KMS-11 (cell line): Measurements from ENCODE around the gene ANKRD40.
A peak's percentile ranks its signal among the peaks of the same experiment; 100 is the strongest.

Experiments
- H2AFZ ChIP-seq: fragments of 200-600 bp; sonication (generic); 2 replicates; pipeline ENCODE4 v1.6.1; 2016; ENCODE audit warnings: antibody characterized with exemption, mixed run types, low read depth
- H3K27ac ChIP-seq: fragments of 200-600 bp; sonication (generic); 2 replicates; pipeline ENCODE4 v1.6.1; 2016; ENCODE audit warnings: mild to moderate bottlenecking, mixed run types
- H3K27me3 ChIP-seq: fragments of 200-600 bp; sonication (generic); 2 replicates; pipeline ENCODE4 v1.6.1; 2017; ENCODE audit warnings: mild to moderate bottlenecking, low read depth, mixed run types, moderate library complexity; ENCODE audit not compliant: insufficient read depth
- H3K36me3 ChIP-seq: fragments of 200-600 bp; sonication (generic); 2 replicates; pipeline ENCODE4 v1.6.1; 2017; ENCODE audit warnings: mild to moderate bottlenecking, mixed run types; ENCODE audit not compliant: insufficient read depth
- H3K4me1 ChIP-seq: fragments of 200-600 bp; sonication (generic); 2 replicates; pipeline ENCODE4 v1.6.1; 2016; ENCODE audit warnings: mild to moderate bottlenecking, low read depth, mixed run types; ENCODE audit not compliant: poor library complexity, severe bottlenecking
- H3K4me2 ChIP-seq: fragments of 200-600 bp; sonication (generic); 2 replicates; pipeline ENCODE4 v1.7.0; 2016; ENCODE audit warnings: mild to moderate bottlenecking, mixed run types
- H3K4me3 ChIP-seq: fragments of 200-600 bp; sonication (generic); IDR thresholded peaks from 2 replicates; pipeline ENCODE4 v1.6.1; 2017; ENCODE audit warnings: low read depth, low read length, mixed read lengths; ENCODE audit not compliant: insufficient read depth
- H3K79me2 ChIP-seq: fragments of 200-600 bp; sonication (generic); 2 replicates; pipeline ENCODE4 v1.6.1; 2016; ENCODE audit warnings: low read depth, mixed run types; ENCODE audit not compliant: insufficient read depth
- H3K9ac ChIP-seq: fragments of 200-600 bp; sonication (generic); 2 replicates; pipeline ENCODE4 v1.6.1; 2016; ENCODE audit warnings: mild to moderate bottlenecking, mixed run types
- H4K20me1 ChIP-seq: fragments of 200-600 bp; sonication (generic); 2 replicates; pipeline ENCODE4 v1.6.1; 2016; ENCODE audit warnings: mild to moderate bottlenecking, mixed run types; ENCODE audit not compliant: insufficient read depth
- TF ChIP-seq, protein P1 (sequence below): fragments of 200-600 bp; sonication (generic); conservative IDR thresholded peaks from 2 replicates; pipeline ENCODE4 v1.6.1; 2017; ENCODE audit warnings: low read depth, mild to moderate bottlenecking, antibody characterized with exemption, low read length, moderate library complexity, mixed read lengths

Gene ANKRD40

DNA sequence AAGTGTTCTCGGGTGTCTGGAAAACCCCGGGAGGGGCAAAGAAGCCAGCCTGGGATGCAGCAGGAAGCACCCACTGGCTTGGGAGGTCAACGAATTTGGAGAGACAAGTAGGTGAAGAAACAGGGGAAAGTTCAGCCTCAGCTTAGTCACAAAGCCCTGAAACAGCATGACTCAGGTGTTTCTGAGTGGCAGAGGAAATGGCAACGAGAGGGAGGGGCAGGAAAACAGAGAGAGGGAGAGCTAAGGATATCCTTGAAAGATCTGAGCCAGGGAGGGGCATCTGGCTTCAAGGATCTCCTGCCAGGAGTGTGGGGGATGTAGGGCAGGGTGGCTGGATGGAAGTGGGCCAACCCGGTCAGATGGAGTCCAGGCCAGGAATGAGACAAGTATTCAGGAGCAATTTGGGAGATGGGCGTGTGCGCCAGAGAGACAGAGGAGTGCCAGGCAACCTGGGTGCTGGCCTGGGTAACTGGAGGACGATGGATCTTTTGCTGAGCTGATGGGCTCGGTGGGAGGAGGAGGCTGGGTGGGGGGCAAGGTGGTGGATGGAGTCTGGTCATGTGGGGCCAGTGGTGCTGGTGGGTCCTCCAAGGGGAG lies 45.8 kb downstream of the ANKRD40 start:
- Histone ChIP-seq H4K20me1 (no peaks in the 10 kb centered on the region), H3K27ac (peak overlapping the region; percentile 69), H3K9ac (peak overlapping the region; percentile 58; the same call in 1 of the 2 replicates), H3K4me1 (peaks cover 21% of the 10 kb centered on the region), H3K36me3 (no peaks in the 10 kb centered on the region), H2AFZ (peak overlapping the region; percentile 91), H3K4me2 (peak overlapping the region; percentile 78), H3K27me3 (no peaks in the 10 kb centered on the region), H3K79me2 (no peaks in the 10 kb centered on the region), H3K4me3 (no peak overlapping the region)
- TF ChIP-seq, protein P1, sequence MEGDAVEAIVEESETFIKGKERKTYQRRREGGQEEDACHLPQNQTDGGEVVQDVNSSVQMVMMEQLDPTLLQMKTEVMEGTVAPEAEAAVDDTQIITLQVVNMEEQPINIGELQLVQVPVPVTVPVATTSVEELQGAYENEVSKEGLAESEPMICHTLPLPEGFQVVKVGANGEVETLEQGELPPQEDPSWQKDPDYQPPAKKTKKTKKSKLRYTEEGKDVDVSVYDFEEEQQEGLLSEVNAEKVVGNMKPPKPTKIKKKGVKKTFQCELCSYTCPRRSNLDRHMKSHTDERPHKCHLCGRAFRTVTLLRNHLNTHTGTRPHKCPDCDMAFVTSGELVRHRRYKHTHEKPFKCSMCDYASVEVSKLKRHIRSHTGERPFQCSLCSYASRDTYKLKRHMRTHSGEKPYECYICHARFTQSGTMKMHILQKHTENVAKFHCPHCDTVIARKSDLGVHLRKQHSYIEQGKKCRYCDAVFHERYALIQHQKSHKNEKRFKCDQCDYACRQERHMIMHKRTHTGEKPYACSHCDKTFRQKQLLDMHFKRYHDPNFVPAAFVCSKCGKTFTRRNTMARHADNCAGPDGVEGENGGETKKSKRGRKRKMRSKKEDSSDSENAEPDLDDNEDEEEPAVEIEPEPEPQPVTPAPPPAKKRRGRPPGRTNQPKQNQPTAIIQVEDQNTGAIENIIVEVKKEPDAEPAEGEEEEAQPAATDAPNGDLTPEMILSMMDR: no peak

- no peaks in the 10 kb centered on the region for H3K27me3 ChIP-seq
- peak overlapping the region; percentile 91 for H2AFZ ChIP-seq
- no peaks in the 10 kb centered on the region for H4K20me1 ChIP-seq
- H3K4me1 ChIP-seq: peaks cover 21% of the 10 kb centered on the region
- H3K79me2 ChIP-seq: no peaks in the 10 kb centered on the region
- TF ChIP-seq, protein P1: no peak
- H3K4me3 ChIP-seq: no peak overlapping the region
- peak overlapping the region; percentile 78 for H3K4me2 ChIP-seq
- H3K36me3 ChIP-seq: no peaks in the 10 kb centered on the region
- H3K27ac ChIP-seq: peak overlapping the region; percentile 69
- peak overlapping the region; percentile 58; the same call in 1 of the 2 replicates for H3K9ac ChIP-seq
Measured at GRCh38 chr17:50661348-50661747, 46.4 kb downstream of the ANKRD40 start.

- TF ChIP-seq, protein P1: no peak
- Histone ChIP-seq H3K4me2 (peak overlapping the region; percentile 78; the same call in 1 of the 2 replicates), H3K36me3 (no peaks in the 10 kb centered on the region), H2AFZ (peak overlapping the region; percentile 91; the same call in 1 of the 2 replicates), H3K4me3 (no peak overlapping the region), H3K4me1 (peaks cover 21% of the 10 kb centered on the region), H3K27me3 (no peaks in the 10 kb centered on the region), H3K27ac (peak overlapping the region; percentile 69; the same call in 1 of the 2 replicates), H4K20me1 (no peaks in the 10 kb centered on the region), H3K79me2 (no peaks in the 10 kb centered on the region), H3K9ac (peak overlapping the region; percentile 58; the same call in 1 of the 2 replicates)
Measured at GRCh38 chr17:50660887-50661345, 46.8 kb downstream of the ANKRD40 start.

DNA sequence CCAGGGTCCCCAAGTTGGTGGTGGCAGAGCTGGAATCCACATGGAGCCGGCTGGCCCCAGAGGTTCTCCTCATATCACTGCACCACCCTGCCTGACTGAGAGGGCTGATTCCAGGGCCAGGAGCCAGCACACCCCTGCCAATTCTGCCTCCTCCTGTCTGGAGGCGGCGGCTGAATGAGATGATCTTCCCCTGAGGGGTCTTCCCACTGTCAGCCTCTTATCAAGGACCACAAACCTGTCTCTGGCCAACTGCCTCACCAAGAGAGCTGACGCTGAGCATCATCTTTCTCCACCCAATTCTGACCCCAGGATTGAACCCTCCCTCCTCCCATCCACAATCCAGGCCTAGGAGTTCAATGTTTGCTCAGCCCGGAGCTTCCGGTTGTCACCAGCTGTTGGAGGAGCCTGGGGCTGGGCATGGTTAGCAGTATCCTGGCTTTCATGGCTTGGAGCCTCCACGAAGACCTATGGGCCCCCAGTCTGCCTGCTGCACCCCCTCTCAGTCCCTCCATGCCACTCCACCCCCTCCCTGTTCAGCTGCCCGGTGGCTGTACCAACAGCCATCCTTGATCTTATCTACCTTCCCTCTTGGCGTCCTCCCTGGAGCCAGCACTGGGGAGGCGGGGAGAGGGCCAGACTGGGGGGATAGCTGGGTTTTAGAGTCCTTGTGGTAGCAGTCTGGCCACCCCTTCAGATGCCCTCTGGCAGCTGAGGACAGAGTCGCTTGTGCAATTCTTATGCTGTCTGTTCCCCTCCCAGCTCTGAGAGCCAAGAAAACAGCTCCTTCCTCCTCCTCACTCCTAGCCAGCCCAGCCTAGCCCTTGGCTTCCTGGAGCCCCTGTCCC lies 47.5 kb downstream of the ANKRD40 start:
- peaks cover 21% of the 10 kb centered on the region for H3K4me1 ChIP-seq
- H3K27me3 ChIP-seq: no peaks in the 10 kb centered on the region
- no peak overlapping the region for H3K9ac ChIP-seq
- no peaks in the 10 kb centered on the region for H4K20me1 ChIP-seq
- H3K36me3 ChIP-seq: no peaks in the 10 kb centered on the region
- TF ChIP-seq, protein P1: no peak
- no peaks in the 10 kb centered on the region for H3K79me2 ChIP-seq
- H3K27ac ChIP-seq: no peak overlapping the region
- H3K4me2 ChIP-seq: no peak overlapping the region
- H3K4me3 ChIP-seq: no peak overlapping the region
- peak overlapping the region; percentile 91; the same call in 1 of the 2 replicates for H2AFZ ChIP-seq
